HG03280 (cell line): ENCODE results near the gene ROBO3.

Source experiments
- ATAC-seq: cut with Tn5 transposase; IDR thresholded peaks from one replicate; pipeline ENCODE4 v1.9.1; 2021; ENCODE audit warnings: mild to moderate bottlenecking, moderate library complexity; ENCODE audit not compliant: unreplicated experiment

The ROBO3 gene, protein sequence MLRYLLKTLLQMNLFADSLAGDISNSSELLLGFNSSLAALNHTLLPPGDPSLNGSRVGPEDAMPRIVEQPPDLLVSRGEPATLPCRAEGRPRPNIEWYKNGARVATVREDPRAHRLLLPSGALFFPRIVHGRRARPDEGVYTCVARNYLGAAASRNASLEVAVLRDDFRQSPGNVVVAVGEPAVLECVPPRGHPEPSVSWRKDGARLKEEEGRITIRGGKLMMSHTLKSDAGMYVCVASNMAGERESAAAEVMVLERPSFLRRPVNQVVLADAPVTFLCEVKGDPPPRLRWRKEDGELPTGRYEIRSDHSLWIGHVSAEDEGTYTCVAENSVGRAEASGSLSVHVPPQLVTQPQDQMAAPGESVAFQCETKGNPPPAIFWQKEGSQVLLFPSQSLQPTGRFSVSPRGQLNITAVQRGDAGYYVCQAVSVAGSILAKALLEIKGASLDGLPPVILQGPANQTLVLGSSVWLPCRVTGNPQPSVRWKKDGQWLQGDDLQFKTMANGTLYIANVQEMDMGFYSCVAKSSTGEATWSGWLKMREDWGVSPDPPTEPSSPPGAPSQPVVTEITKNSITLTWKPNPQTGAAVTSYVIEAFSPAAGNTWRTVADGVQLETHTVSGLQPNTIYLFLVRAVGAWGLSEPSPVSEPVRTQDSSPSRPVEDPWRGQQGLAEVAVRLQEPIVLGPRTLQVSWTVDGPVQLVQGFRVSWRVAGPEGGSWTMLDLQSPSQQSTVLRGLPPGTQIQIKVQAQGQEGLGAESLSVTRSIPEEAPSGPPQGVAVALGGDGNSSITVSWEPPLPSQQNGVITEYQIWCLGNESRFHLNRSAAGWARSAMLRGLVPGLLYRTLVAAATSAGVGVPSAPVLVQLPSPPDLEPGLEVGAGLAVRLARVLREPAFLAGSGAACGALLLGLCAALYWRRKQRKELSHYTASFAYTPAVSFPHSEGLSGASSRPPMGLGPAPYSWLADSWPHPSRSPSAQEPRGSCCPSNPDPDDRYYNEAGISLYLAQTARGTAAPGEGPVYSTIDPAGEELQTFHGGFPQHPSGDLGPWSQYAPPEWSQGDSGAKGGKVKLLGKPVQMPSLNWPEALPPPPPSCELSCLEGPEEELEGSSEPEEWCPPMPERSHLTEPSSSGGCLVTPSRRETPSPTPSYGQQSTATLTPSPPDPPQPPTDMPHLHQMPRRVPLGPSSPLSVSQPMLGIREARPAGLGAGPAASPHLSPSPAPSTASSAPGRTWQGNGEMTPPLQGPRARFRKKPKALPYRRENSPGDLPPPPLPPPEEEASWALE (N-terminal part only)

DNA sequence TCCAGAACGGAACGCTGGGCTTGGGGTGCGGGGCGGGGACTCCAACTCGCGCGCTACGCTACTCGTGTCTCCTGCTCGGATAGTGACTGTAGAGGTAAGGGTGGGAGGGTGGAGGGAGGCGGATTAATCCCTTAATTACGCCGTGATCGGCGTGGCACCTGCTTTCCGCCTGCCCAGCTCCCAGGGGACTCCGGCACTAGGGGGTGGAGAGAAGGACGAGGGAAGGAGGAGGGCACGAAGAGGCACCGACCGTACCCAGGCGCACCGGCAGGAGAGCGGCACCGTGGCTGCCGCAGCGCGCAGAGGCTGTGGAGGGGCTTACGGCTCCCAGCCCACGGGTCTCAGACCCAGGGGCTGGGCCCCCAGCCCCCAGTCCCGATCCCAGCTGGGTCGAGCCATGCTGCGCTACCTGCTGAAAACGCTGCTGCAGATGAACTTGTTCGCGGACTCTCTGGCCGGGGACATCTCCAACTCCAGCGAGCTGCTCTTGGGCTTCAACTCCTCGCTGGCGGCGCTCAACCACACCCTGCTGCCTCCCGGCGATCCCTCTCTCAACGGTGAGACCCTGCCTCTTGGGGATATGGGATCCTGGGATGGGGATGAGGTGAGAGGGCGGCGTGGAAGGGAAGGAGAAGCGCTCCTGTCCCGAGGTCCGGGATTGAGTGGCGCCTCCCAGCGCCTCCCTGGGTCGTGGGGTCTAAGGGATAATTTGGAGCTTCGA is at the start of gene ROBO3:
Gene ROBO3 (plus strand): TSS at position 252 of the 721 bp plus-strand sequence. CDS start 146 bp downstream, at position 398.
- no peak for ATAC-seq

DNA sequence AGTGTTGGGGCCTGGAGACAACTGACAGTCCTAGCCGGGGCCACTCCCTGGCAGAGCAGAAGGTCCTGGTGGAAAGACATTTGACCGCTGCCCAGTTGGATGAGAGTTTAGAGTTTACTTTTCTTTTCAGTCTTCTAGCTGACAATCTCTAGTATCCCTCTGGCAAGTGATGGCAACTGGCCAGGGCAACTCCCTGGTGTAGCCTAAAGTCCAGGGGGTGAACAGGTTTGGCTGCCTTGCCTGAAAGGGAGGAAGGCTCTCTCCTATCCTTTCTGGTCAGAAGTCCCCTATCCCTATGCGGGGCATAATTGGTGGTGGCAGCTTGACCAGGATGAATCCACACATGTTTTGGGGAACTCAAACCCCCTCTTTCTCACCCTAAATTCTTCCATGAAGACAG is 48.2 kb upstream of the ROBO3 start:
- no peak for ATAC-seq

DNA sequence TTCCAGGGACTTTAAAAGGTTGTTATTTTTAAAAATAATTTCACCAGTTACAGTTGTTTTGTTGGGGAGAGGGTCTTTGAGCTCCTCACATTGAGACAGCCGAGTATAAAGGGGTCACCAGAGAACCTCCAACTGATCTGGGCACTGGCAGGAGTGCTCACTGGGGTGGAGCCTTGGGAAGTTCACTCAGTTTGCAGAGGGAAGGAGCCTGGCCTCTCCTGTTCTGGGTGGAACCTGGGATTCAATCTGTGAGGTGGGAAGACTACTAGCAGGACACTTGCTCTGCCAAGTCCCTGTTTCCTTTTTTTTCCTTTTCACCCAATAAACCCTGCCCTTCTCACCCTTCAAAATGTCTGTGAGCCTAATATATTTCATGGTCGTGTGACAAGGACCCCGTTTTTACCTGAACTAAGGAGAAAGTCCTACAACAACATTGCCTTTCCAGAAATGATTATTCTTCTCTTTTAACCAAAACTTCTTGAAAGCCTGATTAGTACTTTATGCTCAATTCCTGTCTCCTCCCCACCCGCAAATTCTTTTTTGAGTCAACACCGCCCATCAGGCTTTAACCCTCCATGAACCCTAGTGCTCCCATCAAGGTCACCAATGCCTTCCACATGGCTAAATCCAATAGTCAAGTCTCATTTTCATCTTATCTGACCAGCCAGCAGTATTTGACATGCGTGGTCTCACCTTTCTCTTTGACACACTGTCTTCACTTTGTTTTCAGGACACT is 43.1 kb upstream of the ROBO3 start:
- no peak for ATAC-seq

DNA sequence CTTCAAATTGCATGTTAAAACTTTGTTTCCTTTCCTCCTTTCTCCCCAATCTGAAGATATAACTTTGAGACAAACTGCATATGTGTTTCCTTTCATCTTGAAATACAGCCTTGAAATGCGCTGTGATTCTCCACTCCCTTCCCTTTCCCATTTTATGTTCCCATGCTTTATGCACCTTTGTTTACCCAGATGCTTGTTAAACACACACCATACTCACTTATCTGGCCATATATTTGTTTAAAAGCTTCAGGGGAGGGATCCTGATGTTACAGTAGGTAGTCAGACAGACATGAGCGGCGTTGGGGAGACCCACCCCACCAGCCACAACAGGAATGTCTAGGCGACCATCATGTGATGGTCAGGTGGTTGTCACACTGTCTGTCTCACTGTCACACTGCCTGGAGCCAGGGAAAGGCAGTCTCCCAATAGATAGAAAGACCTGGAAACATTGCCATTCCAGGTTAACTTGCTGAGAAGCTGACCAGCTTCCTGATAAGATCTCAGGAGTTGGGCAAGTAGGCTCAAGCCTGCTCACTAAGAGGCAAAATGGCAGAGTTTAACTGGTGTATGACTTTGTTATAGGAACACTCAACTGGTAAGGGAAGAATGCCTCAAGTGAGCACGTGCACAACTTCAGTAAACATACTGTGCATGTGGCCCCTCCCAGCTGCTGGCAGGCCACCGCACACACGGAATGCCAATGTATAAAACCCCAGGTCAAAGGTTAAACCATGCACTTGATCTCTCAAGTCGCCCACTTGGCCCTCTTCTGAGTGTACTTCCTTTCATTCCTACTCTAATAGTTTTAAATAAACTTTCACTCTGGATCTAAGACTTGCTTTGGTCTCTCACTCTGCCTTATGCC is 41.5 kb upstream of the ROBO3 start:
- no peak for ATAC-seq

DNA sequence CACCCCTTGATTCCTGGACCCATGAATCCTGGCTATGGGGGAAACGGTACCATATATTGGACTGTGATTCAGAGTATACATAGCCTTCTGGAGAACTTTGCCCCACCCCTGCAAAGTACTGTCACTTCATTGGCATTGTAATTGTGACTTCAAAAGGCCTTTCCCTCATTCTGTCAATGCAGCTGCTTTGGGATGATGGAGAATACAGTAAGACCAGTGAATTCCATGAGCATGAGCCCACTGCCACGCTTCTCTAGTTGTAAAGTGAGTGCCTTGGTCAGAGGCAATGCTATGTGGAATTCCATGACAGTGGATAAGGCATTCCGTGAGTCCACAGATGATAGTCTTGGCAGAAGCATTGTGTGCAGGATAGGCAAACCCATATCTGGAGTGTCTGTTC is 39.4 kb upstream of the ROBO3 start:
- no peak for ATAC-seq

DNA sequence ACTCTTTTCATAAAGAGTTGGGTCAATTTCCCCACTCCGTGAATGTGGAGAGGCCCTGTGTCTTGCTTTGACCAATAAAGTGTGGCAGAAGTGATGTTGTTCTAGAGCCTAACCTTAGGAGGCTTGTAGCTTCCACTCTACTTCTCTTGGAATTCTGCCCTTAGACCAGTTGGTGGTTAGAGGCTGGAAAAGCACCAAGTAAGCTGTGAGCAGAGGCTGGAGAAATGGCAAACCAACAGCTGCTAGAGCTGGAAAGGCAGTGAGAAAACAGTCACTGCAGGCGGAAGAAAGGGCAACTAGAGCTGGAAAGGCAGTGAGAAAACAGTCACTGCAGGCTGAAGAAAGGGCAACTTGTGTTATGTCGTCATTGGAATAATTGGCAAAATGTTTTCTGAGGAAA is 35.2 kb upstream of the ROBO3 start:
- ATAC-seq, result no peak

DNA sequence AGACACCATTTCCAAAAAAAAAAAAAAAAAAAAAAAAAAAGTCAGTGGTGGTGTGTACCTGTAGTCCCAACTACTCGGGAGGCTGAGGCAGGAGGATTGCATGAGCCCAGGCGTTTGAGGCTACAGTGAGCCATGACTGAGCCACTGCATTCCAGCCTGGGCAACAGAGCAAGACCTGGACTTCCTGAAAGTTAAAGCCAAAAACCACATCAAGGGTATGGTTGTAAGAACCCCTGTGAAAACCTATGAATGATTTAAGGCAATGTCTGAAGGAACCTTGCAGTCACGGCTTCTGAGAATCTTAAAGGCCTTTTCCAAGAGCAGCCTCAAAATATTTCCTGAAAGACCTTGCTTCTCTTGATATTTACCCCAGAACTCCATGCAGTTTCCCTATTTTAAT is 34.5 kb upstream of the ROBO3 start:
- ATAC-seq, result no peak

DNA sequence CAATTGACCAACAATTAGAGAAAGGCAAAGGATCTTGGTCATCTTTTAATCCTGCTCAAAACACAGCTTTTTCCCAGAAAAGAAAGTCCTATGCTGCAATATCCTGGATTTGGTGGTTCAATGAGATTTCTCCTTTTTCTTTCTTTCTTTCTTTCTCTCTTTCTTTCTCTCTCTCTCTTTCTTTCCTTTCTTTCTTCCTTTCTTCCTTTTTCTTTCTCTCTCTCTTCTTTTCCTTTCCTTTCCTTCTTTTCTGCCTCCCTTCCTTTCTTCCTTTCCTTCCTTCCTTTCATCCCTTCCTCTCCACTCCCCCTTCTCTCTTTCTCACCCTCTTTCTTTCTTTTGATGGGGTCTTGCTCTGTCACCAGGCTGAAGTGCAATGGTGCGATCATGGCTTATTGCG is 33.3 kb upstream of the ROBO3 start:
- ATAC-seq, result no peak

DNA sequence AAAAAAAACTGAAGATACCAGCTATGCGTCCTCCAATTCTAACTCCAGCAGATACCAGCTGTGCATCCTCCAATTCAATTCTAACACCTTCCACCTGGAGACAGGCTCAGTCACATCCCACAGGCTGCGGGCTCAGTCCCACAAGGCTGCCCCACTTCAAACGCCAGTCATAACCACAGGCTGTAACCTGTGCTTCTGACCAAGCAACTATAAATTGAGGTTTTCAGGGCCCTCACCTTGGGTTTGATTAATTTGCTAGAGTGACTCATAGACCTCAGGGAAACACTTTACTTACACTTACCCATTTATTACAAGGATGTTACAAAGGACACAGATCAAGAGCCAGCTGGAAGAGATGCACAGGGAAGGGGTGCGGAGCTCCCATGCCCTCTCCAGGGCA is 32.7 kb upstream of the ROBO3 start:
- no peak for ATAC-seq

DNA sequence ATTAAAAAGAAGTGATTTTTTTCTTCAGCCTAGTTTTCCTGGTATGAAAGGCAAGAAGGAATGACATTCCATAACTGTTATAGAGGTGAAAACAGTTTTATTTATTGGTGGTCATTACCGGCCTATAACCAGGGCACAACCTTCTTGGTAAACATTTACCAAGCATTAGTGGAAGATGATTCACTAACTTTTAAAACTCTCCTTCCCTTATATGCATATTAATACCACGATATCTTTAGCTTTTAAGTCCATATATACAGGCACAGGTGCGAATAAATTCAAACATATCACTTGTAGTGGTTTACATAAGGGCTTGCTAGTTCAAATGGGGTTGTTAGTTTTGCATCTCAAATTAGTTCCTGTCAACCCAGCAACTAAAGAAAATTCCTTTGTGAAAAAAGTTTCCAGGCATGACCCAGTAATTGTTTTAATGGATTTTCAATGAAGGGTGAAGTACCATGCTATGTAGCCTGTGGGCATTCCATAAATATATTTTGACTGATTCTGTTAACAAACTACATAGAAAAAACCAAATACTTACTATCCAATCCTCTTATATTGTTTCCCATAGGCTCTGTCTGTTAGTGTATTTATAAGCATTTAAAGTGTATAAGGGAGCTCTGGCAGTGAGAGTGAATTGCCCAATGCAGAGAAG is 30.6 kb upstream of the ROBO3 start:
- ATAC-seq, result no peak

DNA sequence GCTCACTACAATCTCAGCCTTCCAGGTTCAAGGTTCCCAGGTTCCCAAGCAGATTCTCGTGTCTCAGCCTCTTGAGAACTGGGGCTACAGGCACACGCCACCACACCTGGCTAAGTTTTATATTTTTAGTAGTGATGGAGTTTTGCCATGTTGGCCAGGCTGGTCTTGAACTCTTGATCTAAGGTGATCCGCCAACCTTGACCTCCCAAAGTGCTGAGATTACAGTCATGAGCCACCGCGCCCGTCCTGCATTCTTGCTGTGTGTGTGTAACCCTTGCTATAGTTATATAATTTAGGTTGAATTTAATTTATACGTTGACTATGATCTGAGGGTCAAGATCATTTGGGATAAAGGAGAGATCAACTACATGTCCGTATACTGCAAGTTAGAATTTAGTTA is 29.3 kb upstream of the ROBO3 start:
- no peak for ATAC-seq

DNA sequence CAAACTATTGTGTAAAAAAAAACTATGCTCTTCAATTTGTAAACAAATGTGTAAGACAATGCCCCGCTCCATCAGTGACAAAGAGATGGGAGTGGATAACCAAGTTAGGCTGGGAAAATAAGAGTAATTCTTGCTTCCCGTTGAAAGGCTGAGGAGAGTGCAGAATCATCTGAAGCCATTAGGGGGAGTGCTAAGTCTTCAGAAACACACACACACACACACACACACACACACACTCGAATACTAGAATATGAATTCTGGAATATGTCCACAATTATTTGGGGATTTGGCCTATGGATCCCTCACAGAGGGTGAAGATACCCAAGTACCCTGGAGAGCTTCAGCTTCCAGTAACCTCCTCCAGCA is 27.8 kb upstream of the ROBO3 start:
- ATAC-seq, result peak; percentile 36

DNA sequence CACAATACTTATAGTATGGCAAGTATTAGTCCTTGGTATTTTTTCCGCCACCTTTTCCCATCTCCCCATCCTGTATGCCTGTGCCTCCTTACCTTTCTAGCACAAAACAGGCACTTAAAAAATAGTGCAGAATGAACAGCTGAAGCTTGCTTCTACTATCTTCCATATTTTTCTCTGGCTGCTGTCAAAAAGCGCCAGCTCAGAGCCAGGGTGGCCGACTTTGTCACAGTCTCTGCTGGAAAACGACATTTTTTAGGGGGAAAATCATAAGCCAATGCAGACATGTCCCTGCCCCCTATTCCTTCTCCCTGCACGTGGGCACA is 26.5 kb upstream of the ROBO3 start:
- no peak for ATAC-seq

DNA sequence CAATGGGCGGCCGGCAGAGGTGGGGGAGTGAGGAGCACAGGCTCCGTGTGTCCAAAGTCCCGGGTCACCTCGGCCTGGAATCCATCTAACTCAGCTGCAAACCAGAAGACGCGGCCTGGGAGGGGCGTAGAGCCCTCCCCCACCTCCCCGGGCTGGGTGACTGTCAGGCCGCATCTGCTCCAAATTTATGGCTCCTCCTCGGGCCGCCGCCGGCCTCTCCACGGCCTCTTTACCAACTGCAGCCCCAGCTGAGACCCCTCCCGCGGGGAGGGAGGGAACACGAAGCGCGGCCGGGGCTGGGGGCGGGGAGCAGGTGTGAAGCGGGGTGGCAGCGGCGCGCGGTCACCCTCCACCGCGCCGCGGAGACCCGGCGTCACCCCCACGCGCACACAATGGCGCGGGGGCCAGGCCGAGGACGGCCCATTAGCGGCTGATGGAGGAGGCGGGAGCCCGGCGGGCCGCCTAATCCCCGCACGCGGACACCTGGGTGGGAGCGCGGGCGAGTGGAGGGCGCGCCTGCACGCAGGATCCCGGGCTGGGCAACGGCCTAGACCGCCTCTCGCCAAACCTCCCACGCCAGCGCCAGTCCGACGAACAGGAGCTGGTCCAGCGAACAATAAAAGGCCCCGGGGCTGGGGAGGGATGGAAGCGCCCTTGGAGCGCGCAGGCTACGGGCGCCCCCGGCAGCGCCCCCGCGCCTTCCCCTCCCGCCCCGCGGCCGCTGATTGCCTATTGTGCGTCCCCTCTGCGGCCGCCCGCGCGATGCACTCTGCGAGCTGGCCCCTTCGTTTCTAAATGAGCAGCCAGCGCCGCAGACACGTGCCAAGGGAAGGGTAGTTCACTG is 25.9 kb upstream of the ROBO3 start:
- no peak for ATAC-seq

DNA sequence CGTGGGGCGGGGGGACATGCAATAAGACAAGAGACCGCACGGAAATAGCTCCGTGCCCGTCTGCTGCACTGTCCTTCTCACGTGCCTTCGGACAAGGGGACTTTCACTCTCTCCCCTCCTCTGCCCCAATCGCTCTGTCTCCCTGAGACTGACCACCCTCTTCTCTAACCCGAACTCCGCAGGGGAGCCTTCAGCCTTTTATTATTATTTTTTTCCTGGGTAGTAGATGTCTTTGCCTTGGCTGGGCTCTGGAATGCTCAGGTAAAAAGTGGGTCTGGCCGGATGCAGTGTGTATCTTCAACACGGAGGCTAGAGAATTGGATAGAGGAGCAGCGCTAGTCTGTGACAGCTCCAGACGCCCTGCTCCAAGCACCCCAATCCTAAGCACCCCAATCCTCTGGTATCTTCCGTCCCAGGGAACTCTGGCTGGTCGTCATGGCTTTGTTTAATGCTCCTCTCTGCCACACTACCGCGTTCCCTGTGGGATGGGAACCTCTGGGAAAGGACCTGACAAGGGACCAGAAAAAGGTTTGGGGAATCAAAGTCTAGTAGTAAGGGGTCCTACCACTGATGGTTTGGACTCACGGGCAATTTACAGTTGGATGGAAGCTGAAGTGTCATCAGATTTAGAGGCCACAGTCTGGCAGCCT is 25.1 kb upstream of the ROBO3 start:
- no peak for ATAC-seq

DNA sequence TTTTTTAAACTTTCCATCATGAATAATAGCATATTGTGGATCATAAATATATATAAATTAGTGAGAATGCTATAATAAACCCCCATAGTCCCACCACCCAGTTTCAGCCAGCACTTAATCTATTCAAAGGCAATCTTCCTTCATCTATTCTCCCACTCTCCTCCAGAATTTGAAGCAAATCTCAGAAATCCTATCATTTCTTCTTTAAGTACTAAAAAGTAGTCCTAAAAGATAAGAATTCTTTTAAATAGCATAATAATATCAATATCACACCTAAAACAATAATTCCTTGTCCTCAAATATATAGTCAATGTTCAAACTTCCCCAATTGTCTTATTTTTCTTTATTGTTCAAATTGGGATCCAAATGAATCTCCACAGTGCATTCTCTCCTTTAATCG is 24.6 kb upstream of the ROBO3 start:
- ATAC-seq, result no peak

DNA sequence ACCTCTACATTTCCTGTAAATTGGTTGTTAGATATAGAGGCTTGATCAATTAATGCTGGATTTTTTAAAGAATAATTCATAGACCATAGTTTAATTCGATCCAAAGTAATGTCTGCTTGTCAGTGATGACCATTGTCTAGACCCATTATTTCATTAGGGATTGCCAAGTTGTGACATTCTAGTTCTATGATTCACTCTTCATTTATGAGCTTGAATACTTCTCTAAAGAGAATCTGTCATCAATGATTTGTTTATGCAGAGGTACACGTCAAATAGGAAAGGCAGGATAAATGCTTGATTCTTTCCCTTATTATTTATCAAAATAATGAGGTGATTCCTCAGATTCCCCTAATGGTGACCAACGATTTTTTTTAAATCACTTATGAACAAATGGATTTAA is 24.0 kb upstream of the ROBO3 start:
- ATAC-seq, result no peak
